ENCODE measurements around the gene CYP3A4. TPM values are rescaled to one million over a fixed set of nuclear protein-coding genes. Genes with fewer than 3 reads are reported as not detected.

Gene CYP3A4
- total and polyA plus RNA-seq, 2 of the 13 experiments (the other 11 are each of a cell fraction or from before 2014, with no cell fraction given) = 0.11 to 0.24 TPM

DNA sequence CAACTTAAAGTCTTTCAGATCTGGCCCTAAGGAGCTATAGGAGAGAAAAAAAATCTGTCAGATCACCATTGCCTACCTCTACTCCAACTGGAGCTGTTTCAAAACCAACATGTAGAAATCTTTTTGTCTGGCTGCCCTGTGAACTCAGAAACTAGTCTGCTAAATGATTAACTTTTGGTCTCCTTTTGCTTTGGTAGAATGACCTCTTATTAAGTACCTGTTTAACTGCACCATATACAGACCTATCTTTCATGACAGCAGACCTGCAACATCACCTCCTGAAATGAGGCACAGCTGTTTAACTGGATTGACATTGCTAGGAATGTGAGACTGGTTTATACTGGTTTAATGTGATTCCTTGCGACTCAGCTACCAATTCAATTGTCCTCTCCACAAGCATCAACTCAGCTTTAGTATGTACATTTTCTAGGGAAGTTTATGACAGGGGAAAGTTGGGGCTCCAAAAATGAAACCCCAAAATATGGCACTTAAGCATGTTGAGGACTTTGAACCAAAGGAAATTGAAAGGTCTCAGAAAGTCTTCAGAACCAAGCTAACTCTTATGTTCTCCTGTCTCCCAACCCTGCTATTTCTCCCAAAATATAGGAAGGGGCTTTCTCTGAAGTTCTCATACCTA lies 45.7 kb upstream of the CYP3A4 start (continued):
- TF ChIP-seq, protein P1, sequence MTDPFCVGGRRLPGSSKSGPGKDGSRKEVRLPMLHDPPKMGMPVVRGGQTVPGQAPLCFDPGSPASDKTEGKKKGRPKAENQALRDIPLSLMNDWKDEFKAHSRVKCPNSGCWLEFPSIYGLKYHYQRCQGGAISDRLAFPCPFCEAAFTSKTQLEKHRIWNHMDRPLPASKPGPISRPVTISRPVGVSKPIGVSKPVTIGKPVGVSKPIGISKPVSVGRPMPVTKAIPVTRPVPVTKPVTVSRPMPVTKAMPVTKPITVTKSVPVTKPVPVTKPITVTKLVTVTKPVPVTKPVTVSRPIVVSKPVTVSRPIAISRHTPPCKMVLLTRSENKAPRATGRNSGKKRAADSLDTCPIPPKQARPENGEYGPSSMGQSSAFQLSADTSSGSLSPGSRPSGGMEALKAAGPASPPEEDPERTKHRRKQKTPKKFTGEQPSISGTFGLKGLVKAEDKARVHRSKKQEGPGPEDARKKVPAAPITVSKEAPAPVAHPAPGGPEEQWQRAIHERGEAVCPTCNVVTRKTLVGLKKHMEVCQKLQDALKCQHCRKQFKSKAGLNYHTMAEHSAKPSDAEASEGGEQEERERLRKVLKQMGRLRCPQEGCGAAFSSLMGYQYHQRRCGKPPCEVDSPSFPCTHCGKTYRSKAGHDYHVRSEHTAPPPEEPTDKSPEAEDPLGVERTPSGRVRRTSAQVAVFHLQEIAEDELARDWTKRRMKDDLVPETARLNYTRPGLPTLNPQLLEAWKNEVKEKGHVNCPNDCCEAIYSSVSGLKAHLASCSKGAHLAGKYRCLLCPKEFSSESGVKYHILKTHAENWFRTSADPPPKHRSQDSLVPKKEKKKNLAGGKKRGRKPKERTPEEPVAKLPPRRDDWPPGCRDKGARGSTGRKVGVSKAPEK (CRISPR knock-in tag; IDR thresholded peaks at IDR 0.05; ENCODE audit: borderline replicate concordance) = no peak
- TF ChIP-seq ZNF430 (CRISPR knock-in tag; IDR thresholded peaks at IDR 0.05) = no peak
- no peak for TF ChIP-seq MAF1 (CRISPR knock-in tag; IDR thresholded peaks at IDR 0.05; ENCODE audit: borderline replicate concordance)
- TF ChIP-seq NR2F1 (CRISPR knock-in tag; IDR thresholded peaks at IDR 0.05) = no peak; a peak in 1 of 4 replicates
- TF ChIP-seq, protein P2, sequence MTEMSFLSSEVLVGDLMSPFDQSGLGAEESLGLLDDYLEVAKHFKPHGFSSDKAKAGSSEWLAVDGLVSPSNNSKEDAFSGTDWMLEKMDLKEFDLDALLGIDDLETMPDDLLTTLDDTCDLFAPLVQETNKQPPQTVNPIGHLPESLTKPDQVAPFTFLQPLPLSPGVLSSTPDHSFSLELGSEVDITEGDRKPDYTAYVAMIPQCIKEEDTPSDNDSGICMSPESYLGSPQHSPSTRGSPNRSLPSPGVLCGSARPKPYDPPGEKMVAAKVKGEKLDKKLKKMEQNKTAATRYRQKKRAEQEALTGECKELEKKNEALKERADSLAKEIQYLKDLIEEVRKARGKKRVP (CRISPR knock-in tag; IDR thresholded peaks at IDR 0.05) = no peak
- TF ChIP-seq ZNF761 (CRISPR knock-in tag; conservative IDR thresholded peaks at IDR 0.05) = no peak
- TF ChIP-seq, protein P3, sequence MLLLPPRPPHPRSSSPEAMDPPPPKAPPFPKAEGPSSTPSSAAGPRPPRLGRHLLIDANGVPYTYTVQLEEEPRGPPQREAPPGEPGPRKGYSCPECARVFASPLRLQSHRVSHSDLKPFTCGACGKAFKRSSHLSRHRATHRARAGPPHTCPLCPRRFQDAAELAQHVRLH (CRISPR knock-in tag; IDR thresholded peaks at IDR 0.05; ENCODE audit: borderline replicate concordance, low read depth) = no peak
- TF ChIP-seq, protein P4, sequence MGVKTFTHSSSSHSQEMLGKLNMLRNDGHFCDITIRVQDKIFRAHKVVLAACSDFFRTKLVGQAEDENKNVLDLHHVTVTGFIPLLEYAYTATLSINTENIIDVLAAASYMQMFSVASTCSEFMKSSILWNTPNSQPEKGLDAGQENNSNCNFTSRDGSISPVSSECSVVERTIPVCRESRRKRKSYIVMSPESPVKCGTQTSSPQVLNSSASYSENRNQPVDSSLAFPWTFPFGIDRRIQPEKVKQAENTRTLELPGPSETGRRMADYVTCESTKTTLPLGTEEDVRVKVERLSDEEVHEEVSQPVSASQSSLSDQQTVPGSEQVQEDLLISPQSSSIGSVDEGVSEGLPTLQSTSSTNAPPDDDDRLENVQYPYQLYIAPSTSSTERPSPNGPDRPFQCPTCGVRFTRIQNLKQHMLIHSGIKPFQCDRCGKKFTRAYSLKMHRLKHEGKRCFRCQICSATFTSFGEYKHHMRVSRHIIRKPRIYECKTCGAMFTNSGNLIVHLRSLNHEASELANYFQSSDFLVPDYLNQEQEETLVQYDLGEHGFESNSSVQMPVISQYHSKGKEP (CRISPR knock-in tag; IDR thresholded peaks at IDR 0.05) = no peak
- no peak for TF ChIP-seq SIX4 (CRISPR knock-in tag; IDR thresholded peaks at IDR 0.05)
- peak; percentile 31; the same call in 1 of the 3 replicates for TF ChIP-seq MXI1 (IDR thresholded peaks at IDR 0.05; ENCODE audit: borderline replicate concordance, low read depth, low read length)
- TF ChIP-seq ZNF552 (CRISPR knock-in tag; IDR thresholded peaks at IDR 0.05; ENCODE audit: borderline replicate concordance) = no peak
- no peak for TF ChIP-seq ZNF850 (CRISPR knock-in tag; conservative IDR thresholded peaks at IDR 0.05)
- TF ChIP-seq, protein P5, sequence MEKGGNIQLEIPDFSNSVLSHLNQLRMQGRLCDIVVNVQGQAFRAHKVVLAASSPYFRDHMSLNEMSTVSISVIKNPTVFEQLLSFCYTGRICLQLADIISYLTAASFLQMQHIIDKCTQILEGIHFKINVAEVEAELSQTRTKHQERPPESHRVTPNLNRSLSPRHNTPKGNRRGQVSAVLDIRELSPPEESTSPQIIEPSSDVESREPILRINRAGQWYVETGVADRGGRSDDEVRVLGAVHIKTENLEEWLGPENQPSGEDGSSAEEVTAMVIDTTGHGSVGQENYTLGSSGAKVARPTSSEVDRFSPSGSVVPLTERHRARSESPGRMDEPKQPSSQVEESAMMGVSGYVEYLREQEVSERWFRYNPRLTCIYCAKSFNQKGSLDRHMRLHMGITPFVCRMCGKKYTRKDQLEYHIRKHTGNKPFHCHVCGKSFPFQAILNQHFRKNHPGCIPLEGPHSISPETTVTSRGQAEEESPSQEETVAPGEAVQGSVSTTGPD (CRISPR knock-in tag; IDR thresholded peaks at IDR 0.05) = peak; percentile 76
- peak; percentile 98 for TF ChIP-seq ZKSCAN5 (CRISPR knock-in tag; IDR thresholded peaks at IDR 0.05)
- no peak for TF ChIP-seq SMYD3 (CRISPR knock-in tag; IDR thresholded peaks at IDR 0.05)
- no peak for TF ChIP-seq FOSL1 (CRISPR knock-in tag; IDR thresholded peaks at IDR 0.05; ENCODE audit: borderline replicate concordance)
- TF ChIP-seq LCORL (IDR thresholded peaks at IDR 0.05) = no peak
- TF ChIP-seq LCORL (CRISPR knock-in tag; IDR thresholded peaks at IDR 0.05) = peak; percentile 79
- no peak; the same call in 1 of the 2 replicates for TF ChIP-seq ZFY (CRISPR knock-in tag; IDR thresholded peaks at IDR 0.05)
- no peak for TF ChIP-seq RFX3 (CRISPR knock-in tag; IDR thresholded peaks at IDR 0.05)
- no peak for TF ChIP-seq SMAD3 (CRISPR knock-in tag; IDR thresholded peaks at IDR 0.05)
- no peak for TF ChIP-seq ZNF660 (CRISPR knock-in tag; IDR thresholded peaks at IDR 0.05; ENCODE audit: borderline replicate concordance, low read depth)
- TF ChIP-seq, protein P6, sequence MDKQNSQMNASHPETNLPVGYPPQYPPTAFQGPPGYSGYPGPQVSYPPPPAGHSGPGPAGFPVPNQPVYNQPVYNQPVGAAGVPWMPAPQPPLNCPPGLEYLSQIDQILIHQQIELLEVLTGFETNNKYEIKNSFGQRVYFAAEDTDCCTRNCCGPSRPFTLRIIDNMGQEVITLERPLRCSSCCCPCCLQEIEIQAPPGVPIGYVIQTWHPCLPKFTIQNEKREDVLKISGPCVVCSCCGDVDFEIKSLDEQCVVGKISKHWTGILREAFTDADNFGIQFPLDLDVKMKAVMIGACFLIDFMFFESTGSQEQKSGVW (CRISPR knock-in tag; IDR thresholded peaks at IDR 0.05; ENCODE audit: borderline replicate concordance) = no peak

Measured in HepG2 (cell line).